Measurements from ENCODE around the gene MAB21L4. TPM values are rescaled to one million over a fixed set of nuclear protein-coding genes. Genes with fewer than 3 reads are reported as not detected.
"Not testable (repeated sequence)": the region's sequence is repeated elsewhere in the genome, so short reads cannot be mapped to it uniquely, and the experiment has no call there.

MAB21L4 gene
- total RNA-seq, 1 experiment from 2014 or later, result 0.15 TPM

GRCh38 chr2:240846873-240847595 is 48.9 kb downstream of the MAB21L4 start:
- no peak overlapping the region for H2AK5ac ChIP-seq (ENCODE audit: insufficient read length, low read length)
- H2BK5ac ChIP-seq (ENCODE audit: insufficient read length, low read length), result no peak overlapping the region
- peaks cover 8% of the 10 kb centered on the region for H3K9me3 ChIP-seq (ENCODE audit: control insufficient read depth, low read depth, low read length)
- H3K4me1 ChIP-seq (ENCODE audit: insufficient read depth, low read length), result peaks cover 9% of the 10 kb centered on the region; the same call in 1 of the 2 replicates
- H3K23ac ChIP-seq (ENCODE audit: insufficient read length, low read depth, low read length), result no peak overlapping the region
- no peak overlapping the region for H3K4ac ChIP-seq (ENCODE audit: low read depth, low read length)
- H2BK120ac ChIP-seq (ENCODE audit: low read depth, low read length, poor library complexity, severe bottlenecking), result no peak overlapping the region
- no peak overlapping the region for H2AFZ ChIP-seq (ENCODE audit: low read length)
- H2BK20ac ChIP-seq (ENCODE audit: low read depth, low read length, poor library complexity, severe bottlenecking), result no peak overlapping the region
- no peak overlapping the region for H2BK15ac ChIP-seq (ENCODE audit: low read depth, low read length)
- H3T11ph ChIP-seq (ENCODE audit: low read length), result no peak overlapping the region
- TF ChIP-seq CTCF (conservative IDR thresholded peaks at IDR 0.05), result no peak
- H4K20me1 ChIP-seq (ENCODE audit: control insufficient read depth, insufficient read depth, insufficient read length), result no peaks in the 10 kb centered on the region
- peaks cover 43 to 55% of the 10 kb centered on the region in 2 experiments for H3K4me1 Mint-ChIP-seq
- peaks cover 5 to 22% (median 11%) of the 10 kb centered on the region in 3 experiments for H3K36me3 Mint-ChIP-seq (ENCODE audit: insufficient read depth in 1 of 3, low read depth in 3 of 3)
- H3K27me3 ChIP-seq (ENCODE audit: insufficient read depth, low read length), result no peaks in the 10 kb centered on the region
- H3K18ac ChIP-seq (ENCODE audit: insufficient read length, low read depth, low read length), result no peak overlapping the region
- H3K79me2 ChIP-seq (ENCODE audit: insufficient read depth, low read length), result no peaks in the 10 kb centered on the region
- peaks cover 17 to 21% of the 10 kb centered on the region in 2 experiments for H3K9me3 Mint-ChIP-seq
- H3K27ac ChIP-seq (ENCODE audit: insufficient read length, low read depth, low read length), result no peak overlapping the region
- H3K23me2 ChIP-seq (ENCODE audit: insufficient read length, low read depth, low read length, poor library complexity, severe bottlenecking), result no peaks in the 10 kb centered on the region
- H3K14ac ChIP-seq (ENCODE audit: insufficient read depth, low read length), result no peak overlapping the region
- no peak overlapping the region for H4K91ac ChIP-seq (ENCODE audit: insufficient read length, low read depth, low read length)
- H3K79me1 ChIP-seq (ENCODE audit: insufficient read depth, low read depth, low read length, poor library complexity, severe bottlenecking), result no peaks in the 10 kb centered on the region
- H3K9ac ChIP-seq (ENCODE audit: extremely low read depth, insufficient read length, low read length), result no peak overlapping the region
- H3K56ac ChIP-seq (ENCODE audit: insufficient read length, low read depth, low read length), result no peak overlapping the region
- no peak overlapping the region; a peak in 1 of 5 replicates for H3K4me3 Mint-ChIP-seq
- no peaks in the 10 kb centered on the region for H3K27me3 Mint-ChIP-seq (ENCODE audit: low read depth)
- H3K27ac Mint-ChIP-seq, result peak overlapping the region in 2 of 3 experiments; percentile 23 to 43; a peak in 1 of 7 replicates
- no peak for DNase-seq
- H3K4me2 ChIP-seq (ENCODE audit: insufficient read depth, insufficient read length, low read length), result no peak overlapping the region
- H2BK12ac ChIP-seq (ENCODE audit: insufficient read length, low read depth, low read length), result no peak overlapping the region
- H4K8ac ChIP-seq (replicated peaks; ENCODE audit: insufficient read length, low read depth, low read length), result no peak overlapping the region
- no peak overlapping the region for H4K5ac ChIP-seq (ENCODE audit: insufficient read length, low read depth, low read length)
- WGBS (ENCODE audit: extremely low coverage, insufficient read length, low lambda C conversion rate), result no CpG with 5 or more reads among the region's 5 CpGs

- H3K9ac ChIP-seq (ENCODE audit: extremely low read depth, insufficient read length, low read length); H3K27ac Mint-ChIP-seq; H3K4me3 Mint-ChIP-seq; H2BK120ac ChIP-seq (ENCODE audit: low read depth, low read length, poor library complexity, severe bottlenecking); H2BK20ac ChIP-seq (ENCODE audit: low read depth, low read length, poor library complexity, severe bottlenecking); H3K23me2 ChIP-seq (ENCODE audit: insufficient read length, low read depth, low read length, poor library complexity, severe bottlenecking); H3K14ac ChIP-seq (ENCODE audit: insufficient read depth, low read length); H4K8ac ChIP-seq (replicated peaks; ENCODE audit: insufficient read length, low read depth, low read length); H2BK15ac ChIP-seq (ENCODE audit: low read depth, low read length); H2BK5ac ChIP-seq (ENCODE audit: insufficient read length, low read length); H3K9me3 ChIP-seq (ENCODE audit: control insufficient read depth, low read depth, low read length); H4K5ac ChIP-seq (ENCODE audit: insufficient read length, low read depth, low read length); H4K20me1 ChIP-seq (ENCODE audit: control insufficient read depth, insufficient read depth, insufficient read length); H3K18ac ChIP-seq (ENCODE audit: insufficient read length, low read depth, low read length); H3K4ac ChIP-seq (ENCODE audit: low read depth, low read length); H3K56ac ChIP-seq (ENCODE audit: insufficient read length, low read depth, low read length); H2BK12ac ChIP-seq (ENCODE audit: insufficient read length, low read depth, low read length); H3K4me2 ChIP-seq (ENCODE audit: insufficient read depth, insufficient read length, low read length); H4K91ac ChIP-seq (ENCODE audit: insufficient read length, low read depth, low read length); H3T11ph ChIP-seq (ENCODE audit: low read length); H3K27ac ChIP-seq (ENCODE audit: insufficient read length, low read depth, low read length); H3K79me1 ChIP-seq (ENCODE audit: insufficient read depth, low read depth, low read length, poor library complexity, severe bottlenecking); DNase-seq; H3K23ac ChIP-seq (ENCODE audit: insufficient read length, low read depth, low read length); H3K27me3 Mint-ChIP-seq (ENCODE audit: low read depth); H2AFZ ChIP-seq (ENCODE audit: low read length); H3K27me3 ChIP-seq (ENCODE audit: insufficient read depth, low read length); H2AK5ac ChIP-seq (ENCODE audit: insufficient read length, low read length); H3K4me1 ChIP-seq (ENCODE audit: insufficient read depth, low read length); H3K79me2 ChIP-seq (ENCODE audit: insufficient read depth, low read length): not testable (repeated sequence)
- no CpG with 5 or more reads among the region's 2 CpGs for WGBS (ENCODE audit: extremely low coverage, insufficient read length, low lambda C conversion rate)
- peaks cover 42 to 53% of the 10 kb centered on the region in 2 experiments for H3K4me1 Mint-ChIP-seq
- H3K9me3 Mint-ChIP-seq, result peaks cover 17 to 21% of the 10 kb centered on the region in 2 experiments
- H3K36me3 Mint-ChIP-seq (ENCODE audit: insufficient read depth in 1 of 3, low read depth in 3 of 3), result peaks cover 5 to 22% (median 11%) of the 10 kb centered on the region in 3 experiments
Measured at GRCh38 chr2:240846309-240846708, 49.6 kb downstream of the MAB21L4 start.

All from H9 (cell line).